Suprapubic skin (tissue), 4 donors: ENCODE measurements around the gene CCDC188.

ENCODE experiments used
- EP300 ChIP-seq: sonication (generic); formaldehyde crosslinking; IDR thresholded peaks from one replicate; pipeline ENCODE4 v1.6.1; 2017; ENCODE audit warnings: antibody characterized with exemption
- POLR2A ChIP-seq, 2 donors: fragments of 450-650 bp; IDR thresholded peaks; one replicate each; pipeline ENCODE4 v1.6.1; 2017; ENCODE audit warnings: antibody characterized with exemption in 2 of 2, mild to moderate bottlenecking in 2 of 2, moderate library complexity in 2 of 2
- POLR2AphosphoS5 ChIP-seq, 3 donors: sonication (generic); formaldehyde crosslinking; IDR thresholded peaks; one replicate each; pipeline ENCODE4 v1.6.1; 2017; ENCODE audit warnings: antibody characterized with exemption in 3 of 3
- TF ChIP-seq, protein P1 (sequence below), 2 donors: fragments of 200-600 bp in 1 of 2; fragments of 450-650 bp in 1 of 2; sonication (generic) in 1 of 2; IDR thresholded peaks; one replicate each; pipeline ENCODE4 v1.5.1; 2016 to 2019; ENCODE audit warnings: antibody characterized with exemption in 2 of 2, mild to moderate bottlenecking in 1 of 2, moderate library complexity in 1 of 2

GRCh38 chr22:20191000-20191515 lies 40.2 kb upstream of the CCDC188 start:
- TF ChIP-seq EP300 (no peak), POLR2A (IDR thresholded peaks at IDR 0.05) (no peak), POLR2AphosphoS5 (IDR thresholded peaks at IDR 0.05) (no peak)
- TF ChIP-seq, protein P1, sequence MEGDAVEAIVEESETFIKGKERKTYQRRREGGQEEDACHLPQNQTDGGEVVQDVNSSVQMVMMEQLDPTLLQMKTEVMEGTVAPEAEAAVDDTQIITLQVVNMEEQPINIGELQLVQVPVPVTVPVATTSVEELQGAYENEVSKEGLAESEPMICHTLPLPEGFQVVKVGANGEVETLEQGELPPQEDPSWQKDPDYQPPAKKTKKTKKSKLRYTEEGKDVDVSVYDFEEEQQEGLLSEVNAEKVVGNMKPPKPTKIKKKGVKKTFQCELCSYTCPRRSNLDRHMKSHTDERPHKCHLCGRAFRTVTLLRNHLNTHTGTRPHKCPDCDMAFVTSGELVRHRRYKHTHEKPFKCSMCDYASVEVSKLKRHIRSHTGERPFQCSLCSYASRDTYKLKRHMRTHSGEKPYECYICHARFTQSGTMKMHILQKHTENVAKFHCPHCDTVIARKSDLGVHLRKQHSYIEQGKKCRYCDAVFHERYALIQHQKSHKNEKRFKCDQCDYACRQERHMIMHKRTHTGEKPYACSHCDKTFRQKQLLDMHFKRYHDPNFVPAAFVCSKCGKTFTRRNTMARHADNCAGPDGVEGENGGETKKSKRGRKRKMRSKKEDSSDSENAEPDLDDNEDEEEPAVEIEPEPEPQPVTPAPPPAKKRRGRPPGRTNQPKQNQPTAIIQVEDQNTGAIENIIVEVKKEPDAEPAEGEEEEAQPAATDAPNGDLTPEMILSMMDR (IDR thresholded peaks at IDR 0.05): no peak
